HUES64 (cell line): ENCODE results near the gene CTNNA2.
"Not testable (repeated sequence)": the region's sequence is repeated elsewhere in the genome, so short reads cannot be mapped to it uniquely, and the experiment has no call there.

Experiments
- H3K27ac ChIP-seq: 2 replicates; pipeline ENCODE4 v1.7.0; 2013; ENCODE audit warnings: low read depth, low read length, inconsistent platforms
- H3K27me3 ChIP-seq: 2 replicates; pipeline ENCODE4 v1.6.1; 2013; ENCODE audit warnings: mild to moderate bottlenecking, low read length; ENCODE audit not compliant: insufficient read depth
- H3K36me3 ChIP-seq: 2 replicates; pipeline ENCODE4 v1.6.1; 2013; ENCODE audit warnings: mild to moderate bottlenecking, low read length; ENCODE audit not compliant: insufficient read depth
- H3K4me1 ChIP-seq: 2 replicates; pipeline ENCODE4 v1.6.1; 2013; ENCODE audit warnings: mild to moderate bottlenecking, low read length, moderate library complexity; ENCODE audit not compliant: insufficient read depth
- H3K4me3 ChIP-seq: 2 replicates; pipeline ENCODE4 v1.5.1; 2013; ENCODE audit warnings: mild to moderate bottlenecking, low read length, moderate library complexity
- H3K9ac ChIP-seq: 2 replicates; pipeline ENCODE4 v1.6.1; 2013; ENCODE audit warnings: mild to moderate bottlenecking, low read depth, low read length
- H3K9me3 ChIP-seq: 2 replicates; pipeline ENCODE4 v1.6.1; 2013; ENCODE audit warnings: low read depth, low read length; ENCODE audit not compliant: insufficient read depth
- WGBS: fragments of 150-250, 120-280 bp; methylation state at CpG from one replicate; pipeline ENCODE4 v1.1.7; 2013; ENCODE audit warnings: missing lambda C conversion rate; 5-methylcytosine and 5-hydroxymethylcytosine counted together

Gene CTNNA2

DNA sequence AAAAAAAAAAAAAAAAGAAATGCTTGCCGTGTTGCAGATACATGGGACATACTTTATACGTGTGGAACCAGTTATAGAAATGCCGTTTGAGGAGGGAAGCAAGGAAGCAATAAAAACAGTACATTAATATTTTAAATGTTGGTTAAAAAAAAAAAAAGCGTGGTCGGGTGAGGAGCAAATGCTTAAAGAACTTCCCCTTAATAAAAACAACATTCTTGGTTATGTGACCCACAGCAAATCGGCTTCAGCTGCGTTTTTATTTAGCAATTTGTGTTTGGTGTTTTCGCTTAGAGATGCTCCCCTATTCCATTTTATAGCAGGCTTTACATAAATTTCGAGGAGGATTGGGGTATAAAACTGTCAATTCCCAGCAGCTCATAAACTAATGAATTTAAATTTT is 568.1 kb downstream of the CTNNA2 start:
- Histone ChIP-seq H3K27ac (no peak overlapping the region), H3K4me3 (no peak overlapping the region), H3K9me3 (no peaks in the 10 kb centered on the region), H3K27me3 (no peaks in the 10 kb centered on the region), H3K4me1 (no peaks in the 10 kb centered on the region), H3K36me3 (no peaks in the 10 kb centered on the region), H3K9ac (no peak overlapping the region)
- WGBS, result 96% methylated on average over 3 of the region's 9 CpGs

DNA sequence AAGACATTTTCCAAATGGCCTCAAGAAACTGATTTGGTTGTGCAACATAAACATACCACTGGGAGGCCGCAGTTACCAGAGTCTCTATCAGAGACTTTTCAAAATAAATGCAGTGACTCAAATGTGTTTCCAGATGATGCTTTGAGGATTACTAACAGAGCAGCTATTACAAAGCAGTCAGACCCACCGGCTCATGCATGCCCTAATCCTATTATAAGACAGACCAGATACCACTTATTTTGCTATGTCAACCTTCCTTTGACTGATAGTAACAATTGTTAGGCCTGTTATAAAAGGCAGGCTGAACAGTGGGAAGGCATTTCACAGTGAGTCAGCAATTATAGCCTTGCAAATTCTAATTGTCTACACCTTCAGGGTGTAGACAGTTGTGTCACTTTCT is 574.0 kb downstream of the CTNNA2 start:
- Histone ChIP-seq H3K27me3 (no peaks in the 10 kb centered on the region), H3K36me3 (no peaks in the 10 kb centered on the region), H3K27ac (no peak overlapping the region), H3K4me1 (peaks cover 14% of the 10 kb centered on the region; the same call in 1 of the 2 replicates), H3K9me3 (no peaks in the 10 kb centered on the region), H3K4me3 (no peak overlapping the region), H3K9ac (no peak overlapping the region)
- WGBS, result 78% methylated on average over 2 of the region's 2 CpGs

DNA sequence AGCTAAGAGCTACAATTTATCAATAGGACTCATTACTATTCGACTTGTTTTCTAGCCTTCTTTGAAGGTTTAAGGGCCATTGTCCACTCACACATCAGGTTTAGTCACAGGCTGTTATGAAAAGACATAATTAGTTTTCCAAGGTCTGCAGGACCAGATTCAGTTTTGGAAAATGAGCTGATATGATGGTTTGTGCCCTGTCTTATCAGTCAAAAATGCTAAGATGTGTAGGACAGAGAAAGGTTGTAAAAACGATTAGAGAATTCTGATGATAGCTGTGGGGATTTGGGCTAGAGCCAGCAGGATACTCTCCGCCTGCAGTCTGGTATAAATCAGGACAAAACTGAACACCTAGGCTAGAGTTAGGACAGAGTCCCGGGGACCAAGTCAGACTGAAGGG is 578.4 kb downstream of the CTNNA2 start:
- no peak overlapping the region for H3K9ac ChIP-seq
- H3K27ac ChIP-seq, result no peak overlapping the region
- H3K4me3 ChIP-seq, result no peak overlapping the region
- H3K27me3 ChIP-seq, result no peaks in the 10 kb centered on the region
- H3K4me1 ChIP-seq, result peaks cover 16% of the 10 kb centered on the region; the same call in 1 of the 2 replicates
- no peaks in the 10 kb centered on the region for H3K36me3 ChIP-seq
- H3K9me3 ChIP-seq, result no peaks in the 10 kb centered on the region
- 87% methylated on average over 4 of the region's 4 CpGs for WGBS

DNA sequence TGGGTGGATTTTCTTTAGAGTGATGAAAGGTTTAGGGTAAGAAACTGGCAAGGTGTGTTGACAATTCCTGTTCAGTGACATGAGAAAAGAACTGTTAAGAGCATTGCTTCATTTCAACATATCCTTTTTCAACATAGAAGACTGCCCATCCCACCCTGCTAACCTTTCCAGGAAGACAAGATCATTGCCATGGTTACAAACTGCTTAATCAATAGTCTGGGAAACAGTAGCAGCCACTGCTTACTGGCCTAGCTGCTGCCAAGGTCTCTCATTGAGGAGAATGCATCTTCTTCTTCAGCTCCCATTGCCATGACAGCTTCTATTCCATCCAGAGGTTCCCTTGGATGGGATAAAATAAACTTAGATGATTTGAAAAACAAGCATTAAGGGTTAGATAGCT is 579.6 kb downstream of the CTNNA2 start:
- Histone ChIP-seq H3K4me1 (0 out of 2 replicates have a peak, but pooled peaks cover 6% of the 10 kb centered on the region), H3K36me3 (no peaks in the 10 kb centered on the region), H3K27ac (no peak overlapping the region), H3K4me3 (no peak overlapping the region), H3K9ac (no peak overlapping the region), H3K27me3 (no peaks in the 10 kb centered on the region), H3K9me3 (no peaks in the 10 kb centered on the region)

DNA sequence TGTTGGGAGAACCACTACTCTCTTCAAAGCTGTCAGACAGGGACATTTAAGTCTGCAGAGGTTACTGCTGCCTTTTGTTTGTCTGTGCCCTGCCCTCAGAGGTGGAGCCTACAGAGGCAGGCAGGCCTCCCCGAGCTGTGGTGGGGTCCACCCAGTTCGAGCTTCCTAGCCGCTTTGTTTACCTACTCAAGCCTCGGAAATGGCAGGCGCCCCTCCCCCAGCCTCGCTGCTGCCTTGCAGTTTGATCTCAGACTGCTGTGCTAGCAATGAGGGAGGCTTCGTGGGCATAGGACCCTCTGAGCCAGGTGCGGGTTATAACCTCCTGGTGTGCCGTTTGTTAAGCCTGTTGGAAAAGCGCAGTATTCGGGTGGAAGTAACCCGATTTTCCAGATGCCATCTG is 585.7 kb downstream of the CTNNA2 start:
- 94% methylated on average over 12 of the region's 12 CpGs for WGBS
- H3K9me3 ChIP-seq, result peaks cover 10% of the 10 kb centered on the region
- H3K4me1 ChIP-seq, H3K9ac ChIP-seq, H3K4me3 ChIP-seq, H3K27me3 ChIP-seq, H3K36me3 ChIP-seq, H3K27ac ChIP-seq: not testable (repeated sequence)

DNA sequence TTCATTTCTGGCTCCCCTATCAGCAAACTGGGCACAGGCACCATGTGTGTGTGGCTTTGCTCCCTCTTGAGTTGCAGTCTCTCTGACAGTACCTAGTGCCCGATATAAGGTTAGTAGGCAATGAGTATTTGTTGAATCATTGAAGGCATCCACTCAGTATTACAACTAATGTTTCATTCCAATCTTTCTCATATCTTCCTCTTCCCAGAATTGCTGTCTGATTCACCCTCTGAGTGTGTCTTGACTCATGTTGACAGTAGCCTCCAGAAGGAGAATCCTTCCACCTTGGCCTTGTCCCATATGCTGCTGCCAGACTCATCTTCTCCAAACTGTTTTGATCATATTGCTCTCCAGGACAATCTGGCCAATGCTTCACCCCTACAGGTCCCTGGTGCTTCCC is 589.2 kb downstream of the CTNNA2 start:
- Histone ChIP-seq H3K4me3 (no peak overlapping the region), H3K9ac (no peak overlapping the region), H3K27ac (no peak overlapping the region), H3K36me3 (no peaks in the 10 kb centered on the region), H3K9me3 (peaks cover 10% of the 10 kb centered on the region), H3K4me1 (no peaks in the 10 kb centered on the region), H3K27me3 (no peaks in the 10 kb centered on the region)
- WGBS, result no CpG with 5 or more reads among the region's 1 CpG

DNA sequence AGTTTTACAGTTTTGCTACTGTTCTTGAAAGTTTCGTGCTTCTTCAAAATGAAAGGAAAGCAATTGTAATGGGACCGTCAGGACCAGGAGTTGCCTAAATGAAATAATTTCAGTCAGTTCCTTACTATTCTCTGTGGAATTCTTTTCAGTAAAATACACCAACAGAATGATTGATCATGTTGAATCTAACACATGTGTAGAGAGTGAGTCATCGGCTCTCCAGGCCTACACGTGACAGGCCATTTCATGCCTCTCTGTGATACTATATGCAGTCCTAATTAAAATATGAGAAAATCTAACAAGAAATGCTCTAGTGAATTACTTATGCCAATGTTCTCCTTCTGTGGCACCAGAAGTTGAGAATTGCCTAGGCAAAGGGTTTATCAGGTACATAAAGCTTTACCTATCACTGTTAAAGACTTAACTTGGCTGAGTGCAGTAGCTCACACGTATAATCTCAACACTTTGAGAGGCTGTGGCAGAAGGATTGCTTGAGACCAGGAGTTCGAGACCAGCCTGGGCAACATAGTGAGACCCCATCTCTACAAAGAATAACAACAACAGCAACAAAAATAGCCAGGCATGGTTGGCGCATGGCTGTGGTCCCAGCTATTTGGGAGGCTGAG is 592.3 kb downstream of the CTNNA2 start:
- Histone ChIP-seq H3K27me3 (no peaks in the 10 kb centered on the region), H3K27ac (no peak overlapping the region), H3K4me3 (no peak overlapping the region), H3K9ac (no peak overlapping the region), H3K4me1 (no peaks in the 10 kb centered on the region), H3K9me3 (no peaks in the 10 kb centered on the region), H3K36me3 (no peaks in the 10 kb centered on the region)
- WGBS, result 99% methylated on average over 6 of the region's 7 CpGs

DNA sequence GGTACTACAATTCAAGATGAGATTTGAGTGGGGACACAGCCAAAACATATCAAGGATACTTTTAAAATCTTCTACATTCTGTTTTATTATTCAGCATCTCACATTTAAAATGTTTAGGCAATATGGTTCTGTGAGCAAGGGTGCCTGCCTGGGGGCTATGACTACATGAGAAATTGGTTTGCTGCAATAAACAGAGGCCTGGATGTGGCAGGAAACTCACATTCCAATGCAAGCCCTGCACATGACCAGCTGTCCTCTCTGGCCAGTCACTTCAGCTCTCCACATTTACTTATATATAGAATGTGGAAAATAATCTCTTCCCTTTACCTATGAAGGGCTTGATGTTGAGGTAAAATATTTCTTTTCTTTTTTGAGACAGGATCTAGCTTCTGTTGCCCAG is 598.3 kb downstream of the CTNNA2 start:
- Histone ChIP-seq H3K9ac (no peak overlapping the region), H3K4me1 (no peaks in the 10 kb centered on the region), H3K27me3 (no peaks in the 10 kb centered on the region), H3K36me3 (no peaks in the 10 kb centered on the region), H3K27ac (no peak overlapping the region), H3K9me3 (no peaks in the 10 kb centered on the region), H3K4me3 (no peak overlapping the region)

DNA sequence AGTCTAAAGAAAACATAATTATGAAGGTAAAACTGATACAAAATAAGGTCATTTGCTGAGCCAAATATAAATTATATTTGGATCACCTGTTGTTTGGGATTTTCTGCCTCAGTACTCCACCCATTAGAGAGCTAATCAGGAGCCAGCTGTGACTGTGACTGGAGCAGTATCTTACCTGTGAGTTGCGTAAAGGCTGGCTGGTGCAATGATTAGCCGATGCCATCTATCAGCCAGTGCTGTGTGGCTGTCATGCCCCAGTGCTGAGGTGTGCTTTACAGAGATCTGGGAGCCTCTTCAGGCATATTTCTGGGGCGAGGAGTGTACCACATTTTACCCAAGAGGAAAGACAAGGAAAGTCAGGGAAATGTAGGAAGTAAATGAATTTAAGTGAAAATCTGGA is 599.9 kb downstream of the CTNNA2 start:
- no peak overlapping the region for H3K4me3 ChIP-seq
- H3K27ac ChIP-seq, result no peak overlapping the region
- no peaks in the 10 kb centered on the region for H3K9me3 ChIP-seq
- H3K4me1 ChIP-seq, result no peaks in the 10 kb centered on the region
- no peak overlapping the region for H3K9ac ChIP-seq
- no peaks in the 10 kb centered on the region for H3K36me3 ChIP-seq
- 91% methylated on average over 3 of the region's 3 CpGs for WGBS
- no peaks in the 10 kb centered on the region for H3K27me3 ChIP-seq

DNA sequence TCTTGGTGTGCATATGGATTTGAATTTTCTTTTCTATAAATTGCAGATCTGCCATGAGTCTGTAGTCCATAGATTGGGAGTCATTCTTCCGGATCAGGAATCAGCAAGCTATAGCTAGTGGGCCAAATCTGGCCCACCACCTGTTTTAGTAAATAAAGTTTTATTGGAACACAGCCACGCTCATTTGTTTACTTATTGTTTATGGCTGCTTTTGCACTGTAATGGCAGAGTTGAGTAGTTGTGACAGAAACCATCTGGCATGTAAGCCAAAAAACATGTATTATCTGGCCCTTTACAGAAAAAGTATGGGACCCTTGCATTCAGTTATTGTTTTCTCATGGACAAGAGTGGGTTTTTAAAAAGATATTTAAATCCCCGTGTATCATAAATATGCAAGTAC is 600.5 kb downstream of the CTNNA2 start:
- Histone ChIP-seq H3K27ac (no peak overlapping the region), H3K4me3 (no peak overlapping the region), H3K27me3 (no peaks in the 10 kb centered on the region), H3K9ac (no peak overlapping the region), H3K4me1 (no peaks in the 10 kb centered on the region), H3K36me3 (no peaks in the 10 kb centered on the region), H3K9me3 (no peaks in the 10 kb centered on the region)
- 95% methylated on average over 3 of the region's 3 CpGs for WGBS

DNA sequence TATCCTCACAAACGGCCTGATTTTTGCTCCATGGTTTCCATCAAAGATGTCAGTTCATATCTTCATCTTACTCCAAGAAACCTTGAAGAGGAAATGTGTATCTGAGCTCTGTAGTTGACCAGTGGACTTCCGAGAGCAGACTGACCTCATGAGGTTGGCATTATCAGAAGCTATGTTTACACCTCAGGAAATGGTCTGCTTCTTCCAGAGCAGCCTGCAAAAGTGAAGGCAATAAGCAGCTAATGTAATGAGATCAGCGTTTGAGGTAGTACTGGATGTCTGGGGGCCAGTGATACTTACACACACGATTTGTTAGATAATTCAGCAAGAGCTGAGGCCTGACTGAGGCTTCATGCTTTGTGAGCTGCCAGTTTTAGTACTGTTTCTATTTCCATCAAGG is 602.0 kb downstream of the CTNNA2 start:
- Histone ChIP-seq H3K36me3 (no peaks in the 10 kb centered on the region), H3K27ac (no peak overlapping the region), H3K4me1 (no peaks in the 10 kb centered on the region), H3K9ac (no peak overlapping the region), H3K4me3 (no peak overlapping the region), H3K27me3 (no peaks in the 10 kb centered on the region), H3K9me3 (no peaks in the 10 kb centered on the region)
- whole genome bisulfite sequencing, result 92% methylated on average over 4 of the region's 4 CpGs

DNA sequence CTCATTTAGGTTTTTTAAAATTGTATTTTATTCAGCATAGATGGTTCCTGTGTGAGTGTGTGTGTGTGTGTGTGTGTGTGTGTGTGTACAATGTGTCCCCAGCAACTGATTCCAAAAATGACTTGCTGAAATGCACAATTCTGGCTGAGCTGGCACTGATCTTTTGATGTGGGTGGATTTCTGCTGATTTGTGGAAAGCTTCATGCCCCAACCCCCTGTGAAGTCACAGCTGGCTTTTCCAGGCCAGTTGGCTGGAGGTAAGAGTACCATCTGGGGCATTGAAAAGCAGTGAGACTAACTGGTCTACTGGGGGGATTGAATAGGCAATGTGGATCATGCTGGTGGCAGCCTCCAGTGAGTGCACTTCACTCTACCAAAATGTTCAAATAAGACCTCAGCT is 604.5 kb downstream of the CTNNA2 start:
- Histone ChIP-seq H3K27ac (no peak overlapping the region), H3K4me1 (no peaks in the 10 kb centered on the region), H3K36me3 (no peaks in the 10 kb centered on the region), H3K9me3 (no peaks in the 10 kb centered on the region), H3K27me3 (no peaks in the 10 kb centered on the region), H3K9ac (no peak overlapping the region), H3K4me3 (no peak overlapping the region)
